H9 (cell line): ENCODE measurements around the gene RBMS3. TPM values are rescaled to one million over a fixed set of nuclear protein-coding genes. Genes with fewer than 3 reads are reported as not detected.

ENCODE experiments used
- DNase-seq: peaks from one replicate; pipeline ENCODE4 v3.0.0-alpha.2; 2017
- H2AFZ ChIP-seq: one replicate; pipeline ENCODE4 v1.6.1; 2013; ENCODE audit warnings: mild to moderate bottlenecking, low read length, control low read depth, moderate library complexity
- H2AK5ac ChIP-seq: 2 replicates; pipeline ENCODE4 v1.6.1; 2013; ENCODE audit warnings: low read length, control low read depth, mixed read lengths; ENCODE audit not compliant: insufficient read length
- H2BK120ac ChIP-seq: one replicate; pipeline ENCODE4 v1.6.1; 2013; ENCODE audit warnings: low read depth, mild to moderate bottlenecking, low read length, control low read depth, inconsistent platforms; ENCODE audit not compliant: poor library complexity, severe bottlenecking
- H2BK12ac ChIP-seq: 2 replicates; pipeline ENCODE4 v1.6.1; 2013; ENCODE audit warnings: low read length, control low read depth, mixed read lengths, low read depth; ENCODE audit not compliant: insufficient read length
- H2BK15ac ChIP-seq: 2 replicates; pipeline ENCODE4 v1.6.1; 2013; ENCODE audit warnings: low read depth, low read length, control low read depth
- H2BK20ac ChIP-seq: one replicate; pipeline ENCODE4 v1.6.1; 2013; ENCODE audit warnings: low read depth, mild to moderate bottlenecking, low read length, control low read depth, inconsistent platforms; ENCODE audit not compliant: poor library complexity, severe bottlenecking
- H2BK5ac ChIP-seq: 2 replicates; pipeline ENCODE4 v1.6.1; 2013; ENCODE audit warnings: low read length, control low read depth, mixed read lengths; ENCODE audit not compliant: insufficient read length
- H3K14ac ChIP-seq: 2 replicates; pipeline ENCODE4 v1.6.1; 2013; ENCODE audit warnings: low read length, control low read depth; ENCODE audit not compliant: insufficient read depth
- H3K18ac ChIP-seq: 2 replicates; pipeline ENCODE4 v1.6.1; 2013; ENCODE audit warnings: low read depth, mild to moderate bottlenecking, mixed read lengths, low read length, control low read depth; ENCODE audit not compliant: insufficient read length
- H3K23ac ChIP-seq: 2 replicates; pipeline ENCODE4 v1.6.1; 2013; ENCODE audit warnings: low read length, control low read depth, mixed read lengths, low read depth; ENCODE audit not compliant: insufficient read length
- H3K23me2 ChIP-seq: 2 replicates; pipeline ENCODE4 v1.6.1; 2013; ENCODE audit warnings: low read depth, mild to moderate bottlenecking, mixed read lengths, low read length, control low read depth; ENCODE audit not compliant: insufficient read length, poor library complexity, severe bottlenecking
- H3K27ac ChIP-seq: 2 replicates; pipeline ENCODE4 v1.5.1; 2013; ENCODE audit warnings: low read length, control low read depth, mixed read lengths, low read depth; ENCODE audit not compliant: insufficient read length
- H3K27me3 ChIP-seq: 2 replicates; pipeline ENCODE4 v1.6.1; 2013; ENCODE audit warnings: low read length, control low read depth, inconsistent platforms; ENCODE audit not compliant: insufficient read depth
- H3K4ac ChIP-seq: 2 replicates; pipeline ENCODE4 v1.6.1; 2013; ENCODE audit warnings: low read depth, mild to moderate bottlenecking, control low read depth, inconsistent platforms, low read length, moderate library complexity
- H3K4me1 ChIP-seq: 2 replicates; pipeline ENCODE4 v1.6.1; 2013; ENCODE audit warnings: low read length, control low read depth, inconsistent platforms; ENCODE audit not compliant: insufficient read depth
- H3K4me2 ChIP-seq: 2 replicates; pipeline ENCODE4 v1.6.1; 2013; ENCODE audit warnings: low read length, control low read depth, mixed read lengths; ENCODE audit not compliant: insufficient read length, insufficient read depth
- H3K56ac ChIP-seq: 2 replicates; pipeline ENCODE4 v1.6.1; 2013; ENCODE audit warnings: low read depth, mild to moderate bottlenecking, mixed read lengths, low read length, control low read depth; ENCODE audit not compliant: insufficient read length
- H3K79me1 ChIP-seq: 2 replicates; pipeline ENCODE4 v1.6.1; 2013; ENCODE audit warnings: low read depth, mild to moderate bottlenecking, moderate library complexity, low read length, control low read depth, inconsistent platforms; ENCODE audit not compliant: insufficient read depth, poor library complexity, severe bottlenecking
- H3K79me2 ChIP-seq: 2 replicates; pipeline ENCODE4 v1.6.1; 2013; ENCODE audit warnings: low read length, control low read depth, inconsistent platforms; ENCODE audit not compliant: insufficient read depth
- H3K9ac ChIP-seq: 2 replicates; pipeline ENCODE4 v1.6.1; 2013; ENCODE audit warnings: low read length, control low read depth, mixed read lengths; ENCODE audit not compliant: insufficient read length; ENCODE audit errors: extremely low read depth
- H3K9me3 ChIP-seq: one replicate; pipeline ENCODE4 v1.6.1; 2013; ENCODE audit warnings: low read depth, low read length, inconsistent platforms; ENCODE audit not compliant: control insufficient read depth
- H3T11ph ChIP-seq: one replicate; pipeline ENCODE4 v1.6.1; 2013; ENCODE audit warnings: mild to moderate bottlenecking, low read length, control low read depth, inconsistent platforms
- H4K20me1 ChIP-seq: one replicate; pipeline ENCODE4 v1.6.1; 2013; ENCODE audit not compliant: control insufficient read depth, insufficient read length, insufficient read depth
- H4K5ac ChIP-seq: 2 replicates; pipeline ENCODE4 v1.6.1; 2013; ENCODE audit warnings: low read depth, mild to moderate bottlenecking, mixed read lengths, low read length, control low read depth; ENCODE audit not compliant: insufficient read length
- H4K8ac ChIP-seq: replicated peaks from 2 replicates; pipeline ENCODE4 v1.6.1; 2013; ENCODE audit warnings: low read length, control low read depth, mixed read lengths, low read depth; ENCODE audit not compliant: insufficient read length
- H4K91ac ChIP-seq: 2 replicates; pipeline ENCODE4 v1.6.1; 2013; ENCODE audit warnings: low read depth, mild to moderate bottlenecking, moderate library complexity, mixed read lengths, low read length, control low read depth; ENCODE audit not compliant: insufficient read length
- H3K27ac Mint-ChIP-seq, 3 experiments: 2 replicates in 2 of 3; 3 replicates in 1 of 3; pipeline ENCODE4 v1.8.0; 2020 to 2021; ENCODE audit warnings: mixed read lengths in 3 of 3, mild to moderate bottlenecking in 1 of 3, moderate library complexity in 1 of 3
- H3K27me3 Mint-ChIP-seq: 2 replicates; pipeline ENCODE4 v1.8.0; 2021; ENCODE audit warnings: low read depth, mild to moderate bottlenecking, moderate library complexity, mixed read lengths
- H3K36me3 Mint-ChIP-seq, 3 experiments: 2 replicates in 2 of 3; 3 replicates in 1 of 3; pipeline ENCODE4 v1.8.0; 2020 to 2021; ENCODE audit warnings: low read depth in 3 of 3, mixed read lengths in 3 of 3; ENCODE audit not compliant: insufficient read depth in 1 of 3
- H3K4me1 Mint-ChIP-seq, 2 experiments: 2 replicates each; pipeline ENCODE4 v1.8.0; 2020; ENCODE audit warnings: mixed read lengths in 2 of 2
- H3K4me3 Mint-ChIP-seq, 2 experiments: 2 replicates in 1 of 2; 3 replicates in 1 of 2; pipeline ENCODE4 v1.8.0; 2020 to 2021; ENCODE audit warnings: mild to moderate bottlenecking in 2 of 2, mixed read lengths in 2 of 2, moderate library complexity in 1 of 2
- H3K9me3 Mint-ChIP-seq, 2 experiments: 2 replicates in 1 of 2; 3 replicates in 1 of 2; pipeline ENCODE4 v1.8.0; 2020; ENCODE audit warnings: mild to moderate bottlenecking in 2 of 2, mixed read lengths in 2 of 2, moderate library complexity in 1 of 2
- CTCF ChIP-seq: fragments of 200-600 bp; sonication (generic); conservative IDR thresholded peaks from 3 replicates; pipeline ENCODE4 v1.8.0; 2021; ENCODE audit warnings: antibody characterized with exemption, mild to moderate bottlenecking
- WGBS: extraction: QIAGEN DNeasy Blood & Tissue Kit; methylation state at CpG from one replicate; pipeline ENCODE4 v1.1.7; 2013; ENCODE audit warnings: missing lambda C conversion rate, low lambda C conversion rate, mixed read lengths; ENCODE audit not compliant: insufficient read length; ENCODE audit errors: extremely low coverage; 5-methylcytosine and 5-hydroxymethylcytosine counted together
- total RNA-seq: library from RNA; stranded (reverse); gene quantifications from 2 replicates; pipeline ENCODE4 v1.2.1, GENCODE V29; 2021

Gene RBMS3
- total RNA-seq, 1 experiment from 2014 or later = 8.1 TPM

DNA sequence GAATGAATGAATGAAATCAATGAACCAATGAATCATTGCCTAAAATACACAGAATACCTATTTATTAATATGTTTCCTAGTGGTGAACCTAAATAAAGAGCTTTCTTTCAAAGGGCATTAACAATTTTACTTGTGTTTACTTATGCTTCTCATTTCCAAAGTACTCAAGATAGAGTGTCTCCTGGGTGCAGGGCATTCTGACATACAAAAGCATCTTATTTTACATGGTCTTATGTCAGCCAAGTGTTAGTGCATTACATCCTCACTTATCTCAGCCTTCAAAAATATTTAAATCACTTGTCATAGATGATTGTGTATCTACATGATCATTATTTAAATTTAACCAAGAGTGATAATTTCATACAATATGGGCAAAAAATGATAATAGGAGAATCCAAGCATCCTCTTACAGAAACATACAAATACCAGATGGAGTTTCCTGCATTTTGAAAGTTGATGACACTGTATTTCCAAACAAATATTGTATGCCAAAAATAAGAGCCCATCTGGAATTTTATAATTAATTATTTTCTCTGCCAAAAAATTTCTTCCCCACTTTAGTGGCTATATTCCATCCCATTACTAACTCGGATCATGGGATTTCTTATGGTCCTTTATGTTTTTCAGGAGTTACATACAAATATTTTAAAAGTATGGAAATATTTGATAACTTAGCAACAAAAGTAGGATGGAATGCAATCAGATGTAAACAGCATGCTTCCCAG lies 279.0 kb downstream of the RBMS3 start:
- no CpG with 5 or more reads among the region's 1 CpG for WGBS
- Histone ChIP-seq H2BK15ac (no peak overlapping the region), H2BK5ac (no peak overlapping the region), H4K91ac (no peak overlapping the region), H2AFZ (no peak overlapping the region), H4K20me1 (no peaks in the 10 kb centered on the region), H3K14ac (no peak overlapping the region), H2AK5ac (no peak overlapping the region), H3K4me2 (no peak overlapping the region), H4K8ac (no peak overlapping the region), H3K9me3 (no peaks in the 10 kb centered on the region), H3K23ac (no peak overlapping the region), H3T11ph (no peak overlapping the region), H3K9ac (no peak overlapping the region), H3K4me1 (peaks cover 4% of the 10 kb centered on the region; the same call in 1 of the 2 replicates), H3K4ac (no peak overlapping the region), H2BK120ac (no peak overlapping the region), H3K79me2 (no peaks in the 10 kb centered on the region), H4K5ac (no peak overlapping the region), H3K18ac (no peak overlapping the region), H3K27ac (no peak overlapping the region), H3K56ac (no peak overlapping the region), H3K79me1 (no peaks in the 10 kb centered on the region), H3K27me3 (no peaks in the 10 kb centered on the region), H2BK12ac (no peak overlapping the region), H2BK20ac (no peak overlapping the region), H3K23me2 (no peaks in the 10 kb centered on the region)
- H3K36me3 Mint-ChIP-seq = peaks cover 0 to 2% (median 2%) of the 10 kb centered on the region in 3 experiments; a peak in 2 of 7 replicates
- no peak overlapping the region for H3K4me3 Mint-ChIP-seq
- TF ChIP-seq CTCF = no peak
- H3K9me3 Mint-ChIP-seq = peaks cover 0 to 2% of the 10 kb centered on the region in 2 experiments; a peak in 3 of 5 replicates
- no peak for DNase-seq
- no peak overlapping the region for H3K27ac Mint-ChIP-seq
- no peaks in the 10 kb centered on the region for H3K27me3 Mint-ChIP-seq
- H3K4me1 Mint-ChIP-seq = peaks cover 5 to 21% of the 10 kb centered on the region in 2 experiments
